Tibial nerve (tissue), 4 donors: ENCODE measurements around the gene CKS1B. TPM values are rescaled to one million over a fixed set of nuclear protein-coding genes. Genes with fewer than 3 reads are reported as not detected.

Experiments used
- DNase-seq, 2 donors: peaks; one replicate each; pipeline ENCODE4 v3.0.0-alpha.2; 2019; ENCODE audit warnings: low spot score in 2 of 2
- H3K27ac ChIP-seq, 4 donors: fragments of 200-600 bp; sonication (generic) in 3 of 4; one replicate each; pipeline ENCODE4 v1.5.1; 2017 to 2019; ENCODE audit warnings: mild to moderate bottlenecking in 1 of 4
- H3K27me3 ChIP-seq, 2 donors: fragments of 200-600 bp; sonication (generic) in 1 of 2; one replicate each; pipeline versions ENCODE4 v1.5.1 to v1.6.0; 2017 to 2019
- H3K36me3 ChIP-seq, 3 donors: fragments of 200-600 bp; sonication (generic); one replicate each; pipeline ENCODE4 v1.5.1; 2018 to 2019
- H3K4me1 ChIP-seq, 4 donors: fragments of 200-600 bp; sonication (generic) in 3 of 4; one replicate each; pipeline ENCODE4 v1.5.1; 2017 to 2019
- H3K4me3 ChIP-seq, 4 donors: fragments of 200-600 bp; sonication (generic) in 3 of 4; one replicate each; pipeline ENCODE4 v1.5.1; 2017 to 2019; ENCODE audit warnings: mild to moderate bottlenecking in 1 of 4, moderate library complexity in 1 of 4
- H3K9me3 ChIP-seq, 4 donors: fragments of 200-600 bp; sonication (generic) in 3 of 4; one replicate each; pipeline ENCODE4 v1.5.1; 2017 to 2019
- CTCF ChIP-seq, 5 experiments: fragments of 200-600 bp in 3 of 5; fragments of 450-650 bp in 2 of 5; sonication (generic) in 3 of 5; IDR thresholded peaks; one replicate each; pipeline ENCODE4 v1.5.1; 2016 to 2019; ENCODE audit warnings: antibody characterized with exemption in 5 of 5, mild to moderate bottlenecking in 3 of 5, moderate library complexity in 2 of 5
- EP300 ChIP-seq, 2 donors: sonication (generic); formaldehyde crosslinking; IDR thresholded peaks; one replicate each; pipeline ENCODE4 v1.6.1; 2017; ENCODE audit warnings: antibody characterized with exemption in 2 of 2, mild to moderate bottlenecking in 1 of 2
- POLR2A ChIP-seq, 2 donors: fragments of 450-650 bp; IDR thresholded peaks; one replicate each; pipeline ENCODE4 v1.6.1; 2017; ENCODE audit warnings: antibody characterized with exemption in 2 of 2, mild to moderate bottlenecking in 2 of 2, moderate library complexity in 2 of 2
- WGBS, 2 donors: methylation state at CpG; one replicate each; pipeline ENCODE4 v1.1.5; 2018; 5-methylcytosine and 5-hydroxymethylcytosine counted together
- total RNA-seq, 4 donors: library from RNA; depleted of rRNA; stranded (reverse); fragments of >200 nt; gene quantifications; one replicate each; pipeline ENCODE4 v1.1.0, GENCODE V29; 2016

The CKS1B gene
- total RNA-seq, 4 donors from 2014 or later = 35.2 to 40.5 (median 37.3) TPM

DNA sequence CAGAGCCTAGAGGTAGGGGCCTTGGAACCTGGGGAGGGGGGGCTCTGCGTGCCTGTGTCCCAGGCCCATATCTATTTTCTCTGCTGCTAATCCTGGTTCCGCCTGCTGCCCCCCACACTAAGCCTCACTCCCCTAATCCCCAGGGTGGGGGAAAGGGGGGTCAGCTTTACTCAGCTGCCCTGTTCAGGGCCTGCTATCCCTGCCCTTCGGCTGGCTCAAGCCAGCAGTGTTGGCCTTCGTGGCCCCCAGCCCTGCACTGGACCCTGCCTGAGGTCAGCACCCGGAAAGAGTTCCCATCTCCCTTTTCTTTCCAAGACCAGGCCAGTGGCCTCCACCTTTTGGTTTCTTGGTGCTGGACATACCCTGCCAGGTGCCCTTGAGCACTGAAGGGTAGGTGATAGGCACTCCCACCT lies 36.5 kb downstream of the CKS1B start:
- peak overlapping the region in 2 of 4 donors; percentile 34 to 50 for H3K4me3 ChIP-seq
- no peaks in the 10 kb centered on the region for H3K27me3 ChIP-seq
- H3K4me1 ChIP-seq = peaks cover 0 to 82% (median 70%) of the 10 kb centered on the region in 4 donors
- no peaks in the 10 kb centered on the region for H3K9me3 ChIP-seq
- H3K36me3 ChIP-seq = peaks cover 0 to 17% (median 0%) of the 10 kb centered on the region in 3 donors
- 59 to 72% methylated on average over 4 to 5 of the region's 5 CpGs for WGBS, 2 donors
- no peak for TF ChIP-seq CTCF (IDR thresholded peaks at IDR 0.05)
- TF ChIP-seq EP300 (IDR thresholded peaks at IDR 0.05) = no peak
- no peak for TF ChIP-seq POLR2A (IDR thresholded peaks at IDR 0.05)
- H3K27ac ChIP-seq = peak overlapping the region; percentile 74 to 99 (median 94)
- no peak for DNase-seq

DNA sequence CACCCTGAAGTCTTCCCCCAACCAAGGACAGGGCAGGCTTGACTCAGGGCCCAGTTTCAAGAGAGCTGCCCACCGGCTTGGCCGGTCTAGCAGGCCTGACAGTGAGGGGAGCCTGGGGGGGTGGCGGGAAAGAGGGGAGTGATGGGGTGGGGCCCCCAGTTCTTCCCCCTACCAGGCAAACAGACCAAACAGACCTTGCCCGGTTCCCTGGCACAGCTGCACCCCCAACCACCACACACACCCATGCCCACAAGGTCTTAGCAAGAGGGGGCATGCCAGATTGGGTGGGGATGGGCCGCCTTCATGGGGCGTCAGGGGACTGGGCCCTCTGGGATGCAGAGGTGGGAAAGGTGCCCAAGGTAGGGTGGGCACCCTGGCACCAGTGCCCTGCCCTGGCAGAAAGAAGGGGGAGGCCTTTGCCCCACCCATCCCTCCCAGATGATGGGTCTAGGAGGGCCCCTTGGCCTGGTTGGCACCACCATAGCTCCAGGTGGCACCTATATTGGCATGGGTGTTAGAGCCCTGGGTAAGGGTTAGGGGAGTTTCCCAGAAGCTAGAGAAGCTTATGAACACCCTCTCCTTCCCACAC lies 37.0 kb downstream of the CKS1B start:
- TF ChIP-seq CTCF (IDR thresholded peaks at IDR 0.05) (no peak), POLR2A (IDR thresholded peaks at IDR 0.05) (no peak), EP300 (IDR thresholded peaks at IDR 0.05) (no peak)
- peak overlapping the region; percentile 74 to 99 (median 94) for H3K27ac ChIP-seq
- no peaks in the 10 kb centered on the region for H3K9me3 ChIP-seq
- no peaks in the 10 kb centered on the region for H3K27me3 ChIP-seq
- peaks cover 0 to 82% (median 68%) of the 10 kb centered on the region in 4 donors for H3K4me1 ChIP-seq
- peak overlapping the region in 2 of 4 donors; percentile 7 to 24 for H3K4me3 ChIP-seq
- WGBS, 2 donors = 73 to 92% methylated on average over 4 to 6 of the region's 6 CpGs
- DNase-seq = no peak
- H3K36me3 ChIP-seq = peaks cover 0 to 22% (median 0%) of the 10 kb centered on the region in 3 donors

DNA sequence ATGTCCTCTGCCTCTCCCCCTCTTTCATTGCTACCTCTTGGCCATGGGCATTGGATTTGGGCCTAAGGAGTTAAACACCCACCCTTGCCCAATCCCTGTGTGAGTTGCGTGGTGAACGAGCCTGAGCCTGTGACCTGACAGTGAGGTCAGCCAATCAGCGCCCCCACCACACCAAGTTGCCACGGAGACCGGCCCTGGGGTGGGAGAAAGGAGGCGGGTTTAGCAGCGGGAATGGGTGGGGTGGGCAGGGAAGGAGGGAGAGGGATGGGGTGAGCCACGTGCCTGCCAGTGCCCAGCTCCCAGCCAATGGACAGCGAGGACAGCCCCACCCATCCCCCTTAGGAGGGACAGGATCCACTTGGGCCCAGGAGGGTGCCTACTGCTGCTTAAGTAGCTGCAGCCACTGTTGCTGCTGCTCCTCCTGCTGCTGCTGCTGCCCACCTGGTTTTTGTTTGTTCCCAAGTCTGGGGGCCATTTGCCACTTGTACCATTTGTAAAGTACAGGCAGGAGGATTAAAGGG lies 37.6 kb downstream of the CKS1B start:
- Histone ChIP-seq H3K4me1 (peaks cover 0 to 82% (median 68%) of the 10 kb centered on the region in 4 donors), H3K9me3 (no peaks in the 10 kb centered on the region), H3K27me3 (no peaks in the 10 kb centered on the region), H3K4me3 (peak overlapping the region in 3 of 4 donors; percentile 16 to 41 (median 17)), H3K27ac (peak overlapping the region; percentile 74 to 99 (median 94)), H3K36me3 (peaks cover 0 to 24% (median 0%) of the 10 kb centered on the region in 3 donors)
- DNase-seq = peak; percentile 71 to 75
- TF ChIP-seq EP300 (IDR thresholded peaks at IDR 0.05) (peak in 1 of 2 donors; percentile 74), CTCF (IDR thresholded peaks at IDR 0.05) (peak in 1 of 5 experiments; percentile 15), POLR2A (IDR thresholded peaks at IDR 0.05) (peak in 1 of 2 donors; percentile 82)
- WGBS, 2 donors = 3 to 10% methylated on average over 6 to 9 of the region's 9 CpGs

GRCh38 chr1:155012776-155013602 lies 38.5 kb downstream of the CKS1B start:
- DNase-seq = no peak
- 66 to 75% methylated on average over 3 of the region's 3 CpGs for WGBS, 2 donors
- H3K36me3 ChIP-seq = peaks cover 0 to 24% (median 0%) of the 10 kb centered on the region in 3 donors
- H3K27me3 ChIP-seq = no peaks in the 10 kb centered on the region
- H3K4me3 ChIP-seq = peak overlapping the region in 2 of 4 donors; percentile 16 to 41
- no peaks in the 10 kb centered on the region for H3K9me3 ChIP-seq
- H3K27ac ChIP-seq = peak overlapping the region; percentile 74 to 99 (median 94)
- H3K4me1 ChIP-seq = peaks cover 0 to 82% (median 66%) of the 10 kb centered on the region in 4 donors
- TF ChIP-seq CTCF (IDR thresholded peaks at IDR 0.05) = no peak
- no peak for TF ChIP-seq POLR2A (IDR thresholded peaks at IDR 0.05)
- TF ChIP-seq EP300 (IDR thresholded peaks at IDR 0.05) = no peak
